ENCODE measurements around the gene ZNF219. TPM values are rescaled to one million over a fixed set of nuclear protein-coding genes. Genes with fewer than 3 reads are reported as not detected.

Gene ZNF219
- total RNA-seq, 1 experiment from 2014 or later: 84.5 TPM

- no peaks in the 10 kb centered on the region for H3K79me1 ChIP-seq (ENCODE audit: insufficient read depth, low read depth, low read length, poor library complexity, severe bottlenecking)
- no peak overlapping the region for H3K14ac ChIP-seq (ENCODE audit: insufficient read depth, low read length)
- no peaks in the 10 kb centered on the region; the same call in 1 of the 2 replicates for H3K79me2 ChIP-seq (ENCODE audit: insufficient read depth, low read length)
- no peak overlapping the region for H2BK20ac ChIP-seq (ENCODE audit: low read depth, low read length, poor library complexity, severe bottlenecking)
- H3T11ph ChIP-seq (ENCODE audit: low read length): no peak overlapping the region
- no peak overlapping the region for H2AFZ ChIP-seq (ENCODE audit: low read length)
- no peak overlapping the region for H4K5ac ChIP-seq (ENCODE audit: insufficient read length, low read depth, low read length)
- TF ChIP-seq CTCF (conservative IDR thresholded peaks at IDR 0.05): 0 out of 3 replicates have a peak, but pooled peaks have one; percentile 13
- H3K9ac ChIP-seq (ENCODE audit: extremely low read depth, insufficient read length, low read length): peak overlapping the region; percentile 10
- H3K4ac ChIP-seq (ENCODE audit: low read depth, low read length): no peak overlapping the region
- H4K20me1 ChIP-seq (ENCODE audit: control insufficient read depth, insufficient read depth, insufficient read length): peaks cover 3% of the 10 kb centered on the region
- no peaks in the 10 kb centered on the region for H3K9me3 ChIP-seq (ENCODE audit: control insufficient read depth, low read depth, low read length)
- H4K91ac ChIP-seq (ENCODE audit: insufficient read length, low read depth, low read length): no peak overlapping the region
- H2BK120ac ChIP-seq (ENCODE audit: low read depth, low read length, poor library complexity, severe bottlenecking): no peak overlapping the region
- peak overlapping the region; percentile 89 for H3K4me2 ChIP-seq (ENCODE audit: insufficient read depth, insufficient read length, low read length)
- Mint-ChIP-seq H3K9me3 (no peaks in the 10 kb centered on the region; a peak in 1 of 5 replicates), H3K4me1 (peaks cover 63 to 68% of the 10 kb centered on the region in 2 experiments), H3K4me3 (peak overlapping the region; percentile 83 to 99), H3K36me3 (ENCODE audit: insufficient read depth in 1 of 3, low read depth in 3 of 3) (0 out of 7 replicates have a peak, but pooled peaks cover 0 to 3% (median 0%) of the 10 kb centered on the region in 3 experiments), H3K27ac (peak overlapping the region; percentile 67 to 98 (median 96); a peak in 6 of 7 replicates), H3K27me3 (ENCODE audit: low read depth) (no peaks in the 10 kb centered on the region; the same call in 1 of the 2 replicates)
- H3K27ac ChIP-seq (ENCODE audit: insufficient read length, low read depth, low read length): no peak overlapping the region
- no peak overlapping the region for H2BK5ac ChIP-seq (ENCODE audit: insufficient read length, low read length)
- H3K23me2 ChIP-seq (ENCODE audit: insufficient read length, low read depth, low read length, poor library complexity, severe bottlenecking): peaks cover 18% of the 10 kb centered on the region
- H2AK5ac ChIP-seq (ENCODE audit: insufficient read length, low read length): no peak overlapping the region
- H3K23ac ChIP-seq (ENCODE audit: insufficient read length, low read depth, low read length): no peak overlapping the region
- peak; percentile 62 for DNase-seq
- no peaks in the 10 kb centered on the region for H3K27me3 ChIP-seq (ENCODE audit: insufficient read depth, low read length)
- no CpG with 5 or more reads among the region's 9 CpGs for WGBS (ENCODE audit: extremely low coverage, insufficient read length, low lambda C conversion rate)
- H3K4me1 ChIP-seq (ENCODE audit: insufficient read depth, low read length): peaks cover 14% of the 10 kb centered on the region; the same call in 1 of the 2 replicates
- H2BK15ac ChIP-seq (ENCODE audit: low read depth, low read length): no peak overlapping the region
- no peak overlapping the region for H3K18ac ChIP-seq (ENCODE audit: insufficient read length, low read depth, low read length)
- H2BK12ac ChIP-seq (ENCODE audit: insufficient read length, low read depth, low read length): no peak overlapping the region
- H3K56ac ChIP-seq (ENCODE audit: insufficient read length, low read depth, low read length): no peak overlapping the region
- no peak overlapping the region for H4K8ac ChIP-seq (replicated peaks; ENCODE audit: insufficient read length, low read depth, low read length)
Measured at GRCh38 chr14:21102521-21103410, 4.3 kb upstream of the ZNF219 start.

Data from H9 (cell line).